Measurements from ENCODE around the gene ARID5A. TPM values are rescaled to one million over a fixed set of nuclear protein-coding genes. Genes with fewer than 3 reads are reported as not detected.

Gene ARID5A
- total RNA-seq, 2 experiments from 2014 or later = 61.5 to 64.3 TPM

GRCh38 chr2:96549967-96550786 lies 13.6 kb downstream of the ARID5A start:
- no peak for DNase-seq
- Mint-ChIP-seq H3K9me3 (no peaks in the 10 kb centered on the region), H3K27me3 (no peaks in the 10 kb centered on the region), H3K27ac (no peak overlapping the region), H3K36me3 (ENCODE audit: low read depth) (peaks cover 40% of the 10 kb centered on the region), H3K4me1 (ENCODE audit: low read depth) (peaks cover 39% of the 10 kb centered on the region), H3K4me3 (no peak overlapping the region)
- ATAC-seq = no peak
- POLR2A ChIA-PET = interaction anchor here (21.9 kb wide), 1 partner anchor 18 kb away, joined by 438 read pairs; the partner anchor contains the start of gene ARID5A
- CTCF ChIA-PET = interaction anchor here (4.4 kb wide), 1 partner anchor 11 kb away, joined by 17 read pairs; no protein-coding TSS in a partner anchor
- TF ChIP-seq CTCF (IDR thresholded peaks at IDR 0.05) = no peak
- intact Hi-C loops (cut with micrococcal nuclease) = loop anchor here (5.0 kb wide), 1 partner anchor 143 kb away; no protein-coding TSS in a partner anchor

GRCh38 chr2:96550787-96551604 lies 14.4 kb downstream of the ARID5A start:
- no peak overlapping the region for H3K27ac Mint-ChIP-seq
- ChIA-PET CTCF (interaction anchor here (4.4 kb wide), 1 partner anchor 12 kb away, joined by 17 read pairs; no protein-coding TSS in a partner anchor), POLR2A (interaction anchor here (21.9 kb wide), 1 partner anchor 19 kb away, joined by 438 read pairs; the partner anchor contains the start of gene ARID5A)
- H3K9me3 Mint-ChIP-seq = no peaks in the 10 kb centered on the region
- DNase-seq (no peak), ATAC-seq (no peak)
- H3K4me1 Mint-ChIP-seq (ENCODE audit: low read depth) = peaks cover 33% of the 10 kb centered on the region
- H3K36me3 Mint-ChIP-seq (ENCODE audit: low read depth) = peaks cover 34% of the 10 kb centered on the region
- TF ChIP-seq CTCF (IDR thresholded peaks at IDR 0.05) = no peak
- no peaks in the 10 kb centered on the region for H3K27me3 Mint-ChIP-seq
- no peak overlapping the region for H3K4me3 Mint-ChIP-seq
- intact Hi-C loops (cut with micrococcal nuclease) = loop anchor here (5.0 kb wide), 1 partner anchor 144 kb away; no protein-coding TSS in a partner anchor

GRCh38 chr2:96551605-96552314 lies 15.2 kb downstream of the ARID5A start:
- Mint-ChIP-seq H3K4me1 (ENCODE audit: low read depth) (peaks cover 28% of the 10 kb centered on the region), H3K9me3 (peaks cover under 1% of the 10 kb centered on the region), H3K27me3 (no peaks in the 10 kb centered on the region), H3K4me3 (no peak overlapping the region), H3K27ac (no peak overlapping the region), H3K36me3 (ENCODE audit: low read depth) (peaks cover 26% of the 10 kb centered on the region)
- no peak for ATAC-seq
- POLR2A ChIA-PET = interaction anchor here (0.6 to 21.9 kb wide), 2 partner anchors 20 to 302 kb away, joined by 3 to 438 read pairs; partner anchors contain the start of gene ARID5A
- DNase-seq = no peak
- intact Hi-C loops (cut with micrococcal nuclease) = loop anchor here (5.0 kb wide), 1 partner anchor 144 kb away; no protein-coding TSS in a partner anchor
- no peak for TF ChIP-seq CTCF (IDR thresholded peaks at IDR 0.05)
- CTCF ChIA-PET = interaction anchor here (0.7 to 5.0 kb wide), 5 partner anchors 10 to 145 kb away, joined by 3 to 46 read pairs (median 4); no protein-coding TSS in a partner anchor

- no peaks in the 10 kb centered on the region for H3K27me3 Mint-ChIP-seq
- no peak for DNase-seq
- H3K36me3 Mint-ChIP-seq (ENCODE audit: low read depth) = peaks cover 20% of the 10 kb centered on the region
- ChIA-PET POLR2A (interaction anchor here (0.6 to 21.9 kb wide), 5 partner anchors 8 to 301 kb away, joined by 3 to 438 read pairs (median 3); partner anchors contain the start of gene ARID5A), CTCF (interaction anchor here (0.7 to 5.0 kb wide), 7 partner anchors 9 to 146 kb away, joined by 3 to 46 read pairs (median 4); no protein-coding TSS in a partner anchor)
- peaks cover 28% of the 10 kb centered on the region for H3K4me1 Mint-ChIP-seq (ENCODE audit: low read depth)
- H3K4me3 Mint-ChIP-seq = no peak overlapping the region
- intact Hi-C loops (cut with micrococcal nuclease) = loop anchor here (5.0 kb wide), 1 partner anchor 145 kb away; no protein-coding TSS in a partner anchor
- no peak for TF ChIP-seq CTCF (IDR thresholded peaks at IDR 0.05)
- ATAC-seq = no peak
- H3K9me3 Mint-ChIP-seq = peaks cover 7% of the 10 kb centered on the region
- H3K27ac Mint-ChIP-seq = no peak overlapping the region
Observed at GRCh38 chr2:96552315-96553175, 16.0 kb downstream of the ARID5A start.

Measured in activated CD8-positive, alpha-beta T cell treated with anti-CD3 and anti-CD28 coated beads for 36 hours (primary cell).